DOHH2 (cell line): ENCODE data around the gene SEC14L1.

Source experiments
- EZH2phosphoT487 ChIP-seq: fragments of 200-600 bp; sonication (generic); IDR thresholded peaks from 2 replicates; pipeline ENCODE4 v1.6.1; 2017; ENCODE audit warnings: borderline replicate concordance, mild to moderate bottlenecking, antibody characterized with exemption, low read length, moderate library complexity, mixed read lengths
- TF ChIP-seq, protein P1 (sequence below): fragments of 200-600 bp; sonication (generic); IDR thresholded peaks from one replicate; pipeline ENCODE4 v1.5.1; 2014; ENCODE audit warnings: antibody characterized with exemption, mild to moderate bottlenecking, low read depth, low read length; ENCODE audit not compliant: poor library complexity, severe bottlenecking

DNA sequence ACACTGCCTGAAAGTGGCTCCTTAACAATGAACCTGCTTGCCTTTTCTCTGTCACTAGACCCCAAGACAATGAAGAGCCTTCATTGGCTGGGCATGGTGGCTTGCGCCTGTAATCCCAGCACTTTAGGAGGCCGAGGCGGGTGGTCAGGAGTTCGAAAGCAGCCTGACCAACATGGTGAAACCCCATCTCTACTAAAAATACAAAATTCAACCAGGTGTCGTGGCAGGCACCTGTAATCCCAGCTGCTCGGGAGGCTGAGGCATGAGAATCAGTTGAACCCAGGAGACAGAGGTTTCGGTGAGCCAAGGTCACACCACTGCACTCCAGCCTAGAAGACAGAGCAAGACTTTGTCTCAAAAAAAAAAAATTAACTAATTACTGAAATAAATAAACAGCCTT, 45.3 kb upstream of the SEC14L1 start:
- TF ChIP-seq, protein P1, sequence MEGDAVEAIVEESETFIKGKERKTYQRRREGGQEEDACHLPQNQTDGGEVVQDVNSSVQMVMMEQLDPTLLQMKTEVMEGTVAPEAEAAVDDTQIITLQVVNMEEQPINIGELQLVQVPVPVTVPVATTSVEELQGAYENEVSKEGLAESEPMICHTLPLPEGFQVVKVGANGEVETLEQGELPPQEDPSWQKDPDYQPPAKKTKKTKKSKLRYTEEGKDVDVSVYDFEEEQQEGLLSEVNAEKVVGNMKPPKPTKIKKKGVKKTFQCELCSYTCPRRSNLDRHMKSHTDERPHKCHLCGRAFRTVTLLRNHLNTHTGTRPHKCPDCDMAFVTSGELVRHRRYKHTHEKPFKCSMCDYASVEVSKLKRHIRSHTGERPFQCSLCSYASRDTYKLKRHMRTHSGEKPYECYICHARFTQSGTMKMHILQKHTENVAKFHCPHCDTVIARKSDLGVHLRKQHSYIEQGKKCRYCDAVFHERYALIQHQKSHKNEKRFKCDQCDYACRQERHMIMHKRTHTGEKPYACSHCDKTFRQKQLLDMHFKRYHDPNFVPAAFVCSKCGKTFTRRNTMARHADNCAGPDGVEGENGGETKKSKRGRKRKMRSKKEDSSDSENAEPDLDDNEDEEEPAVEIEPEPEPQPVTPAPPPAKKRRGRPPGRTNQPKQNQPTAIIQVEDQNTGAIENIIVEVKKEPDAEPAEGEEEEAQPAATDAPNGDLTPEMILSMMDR: no peak
- TF ChIP-seq EZH2phosphoT487: no peak
